Frontal cortex (tissue), 4 donors: ENCODE measurements around the gene ADGRA1. TPM values are rescaled to one million over a fixed set of nuclear protein-coding genes. Genes with fewer than 3 reads are reported as not detected.
"Not testable (repeated sequence)": the region's sequence is repeated elsewhere in the genome, so short reads cannot be mapped to it uniquely, and the experiment has no call there.

Experiments used
- DNase-seq, 2 donors: peaks; one replicate each; pipeline ENCODE4 v3.0.0; 2012; ENCODE audit warnings: low spot score in 2 of 2
- FAIRE-seq: peaks from 2 replicates; lab custom pipeline; 2012; peaks lifted over from hg19 to GRCh38; lab: Jason Lieb, UNC
- total RNA-seq: library from RNA; depleted of rRNA; stranded (reverse); fragments of >200 nt; gene quantifications from one replicate; pipeline ENCODE4 v1.2.3, GENCODE V29; 2014
- donor health status: control.
- donor health status: control.
- donor health status: control.

The ADGRA1 gene
- total RNA-seq, 1 donor from 2014 or later, result 2.4 TPM

DNA sequence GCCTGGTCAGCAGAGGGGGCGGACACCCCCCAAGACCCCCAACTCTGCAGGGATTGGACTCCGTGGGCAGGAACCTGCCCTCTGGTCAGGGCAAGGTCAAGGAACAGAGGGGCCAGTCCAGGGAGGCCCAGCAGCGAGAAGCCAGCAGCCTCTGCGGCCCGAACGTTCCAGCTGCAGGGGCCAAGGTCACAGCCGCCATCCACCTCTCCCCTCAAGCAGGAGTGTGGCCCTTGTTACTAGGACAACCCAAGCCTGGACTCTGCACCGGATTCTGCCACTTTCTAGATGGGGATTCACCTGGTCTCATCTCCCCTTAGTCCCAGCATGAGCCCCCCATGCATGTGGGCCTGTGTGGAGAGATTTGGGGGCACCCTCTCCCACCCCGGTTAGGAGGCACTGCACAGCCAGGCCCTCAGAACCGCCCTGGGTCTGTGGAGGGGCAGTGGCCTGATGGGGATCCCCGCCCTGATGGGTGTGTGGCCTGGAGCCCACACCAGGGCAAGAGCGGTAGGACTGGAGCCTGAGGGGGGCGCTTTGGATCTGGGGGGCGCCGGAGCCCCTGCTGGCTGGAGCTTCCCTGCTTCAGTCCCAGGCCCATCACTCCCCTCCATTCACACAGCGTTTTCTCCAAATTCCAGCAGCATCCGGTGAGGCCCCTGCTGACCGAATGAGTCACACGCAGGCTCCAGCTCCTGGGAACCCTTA, 18.1 kb downstream of the ADGRA1 start:
- DNase-seq (no peak), FAIRE-seq (no peak)

DNA sequence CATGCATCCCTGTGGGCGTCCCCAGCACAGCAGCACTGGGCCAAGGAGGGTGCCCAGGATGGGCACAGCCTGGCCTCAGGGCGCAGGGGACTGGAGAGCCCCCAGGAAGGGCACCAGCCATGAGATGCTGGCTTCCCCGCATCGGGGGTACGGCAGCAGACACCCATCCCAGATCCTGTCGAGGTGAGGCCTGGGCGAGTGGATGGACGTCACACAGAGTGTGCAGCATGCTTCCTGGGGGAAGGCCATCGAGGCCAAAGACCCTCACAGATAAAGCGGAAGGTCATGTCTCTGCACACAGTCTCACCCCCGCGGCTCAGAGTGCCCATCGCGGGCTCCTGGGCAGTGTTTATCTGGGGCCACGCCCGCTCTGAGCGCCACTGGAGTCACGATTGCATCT, 18.8 kb downstream of the ADGRA1 start:
- no peak for FAIRE-seq
- no peak for DNase-seq

DNA sequence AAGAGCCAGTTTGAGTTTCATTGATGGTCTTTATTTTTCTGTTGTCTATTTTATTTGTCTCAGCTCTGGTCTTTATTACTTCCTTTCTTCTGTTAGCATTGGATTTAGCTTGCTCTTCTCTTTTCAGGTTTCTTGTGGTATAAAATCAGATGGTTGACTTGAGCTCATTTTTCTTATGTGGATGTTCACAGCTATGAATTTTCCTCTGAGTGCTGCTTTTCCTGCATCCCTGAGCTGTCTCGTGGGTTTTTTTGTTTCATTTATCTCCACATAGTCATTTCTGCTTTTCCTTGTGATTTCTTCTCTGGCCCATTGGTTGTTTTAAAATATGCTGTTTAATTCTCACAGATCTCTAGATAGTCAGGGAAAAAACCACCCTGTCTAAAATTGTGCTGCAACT, 19.7 kb downstream of the ADGRA1 start:
- DNase-seq (no peak), FAIRE-seq (no peak)

- DNase-seq (no peak), FAIRE-seq (no peak)
Observed at GRCh38 chr10:133109711-133110110, 22.0 kb downstream of the ADGRA1 start.

DNA sequence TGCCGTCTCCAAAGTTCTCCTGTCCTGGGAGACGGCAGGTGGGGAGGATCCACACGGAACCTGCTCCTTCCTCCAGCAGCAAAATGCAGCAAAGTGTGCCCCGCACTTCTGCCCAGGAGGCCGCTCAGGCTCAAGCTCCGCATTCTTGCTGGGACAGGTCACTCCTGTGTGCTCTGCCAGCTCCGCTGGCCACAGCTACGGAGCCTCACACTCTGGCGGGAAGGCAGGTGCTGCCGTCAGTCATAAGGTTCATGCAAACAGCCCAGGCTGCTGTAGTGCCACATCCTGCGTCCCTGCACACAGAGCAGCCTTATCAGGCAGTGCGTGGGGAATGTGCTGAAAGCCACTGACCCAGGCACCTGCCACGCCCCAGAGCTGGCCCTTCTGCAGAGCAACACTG, 22.4 kb downstream of the ADGRA1 start:
- DNase-seq (no peak), FAIRE-seq (no peak)

GRCh38 chr10:133110609-133111275, 23.0 kb downstream of the ADGRA1 start:
- no peak for FAIRE-seq
- no peak for DNase-seq

DNA sequence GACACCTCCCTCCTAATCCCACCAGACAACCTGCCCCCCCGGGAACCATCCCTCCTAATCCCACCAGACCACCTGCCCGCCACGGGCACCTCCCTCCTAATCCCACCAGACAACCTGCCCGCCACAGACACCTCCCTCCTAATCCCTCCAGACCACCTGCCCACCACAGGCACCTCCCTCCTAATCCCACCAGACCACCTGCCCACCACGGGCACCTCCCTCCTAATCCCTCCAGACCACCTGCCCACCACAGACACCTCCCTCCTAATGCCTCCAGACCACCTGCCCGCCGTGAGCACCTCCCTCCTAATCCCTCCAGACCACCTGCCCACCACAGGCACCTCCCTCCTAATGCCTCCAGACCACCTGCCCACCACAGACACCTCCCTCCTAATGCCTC, 23.9 kb downstream of the ADGRA1 start:
- not testable (repeated sequence) for FAIRE-seq, DNase-seq

- DNase-seq, result no peak
- no peak for FAIRE-seq
Observed at GRCh38 chr10:133113146-133113830, 25.6 kb downstream of the ADGRA1 start.

- DNase-seq (no peak), FAIRE-seq (no peak)
Observed at GRCh38 chr10:133113847-133114246, 26.1 kb downstream of the ADGRA1 start.

DNA sequence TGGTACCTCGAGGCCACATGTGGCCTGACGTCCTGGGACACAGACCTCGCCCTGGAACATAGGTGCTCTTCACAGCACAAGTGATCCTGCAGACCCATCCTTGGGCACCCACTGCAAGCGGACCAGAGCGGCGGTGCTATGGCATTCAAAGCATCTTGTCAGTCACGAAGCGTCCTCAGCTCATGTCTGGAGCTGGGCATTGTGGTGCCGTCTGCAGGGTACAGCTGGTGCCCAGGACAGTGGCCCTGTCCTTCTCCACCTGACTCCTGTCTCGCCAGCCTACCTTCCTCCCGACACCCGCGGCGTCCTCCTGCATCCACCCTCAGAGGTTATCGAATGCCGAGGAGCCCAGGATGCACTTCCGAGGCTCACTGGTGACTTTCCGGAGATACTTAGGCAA, 26.5 kb downstream of the ADGRA1 start:
- no peak for DNase-seq
- no peak for FAIRE-seq

DNA sequence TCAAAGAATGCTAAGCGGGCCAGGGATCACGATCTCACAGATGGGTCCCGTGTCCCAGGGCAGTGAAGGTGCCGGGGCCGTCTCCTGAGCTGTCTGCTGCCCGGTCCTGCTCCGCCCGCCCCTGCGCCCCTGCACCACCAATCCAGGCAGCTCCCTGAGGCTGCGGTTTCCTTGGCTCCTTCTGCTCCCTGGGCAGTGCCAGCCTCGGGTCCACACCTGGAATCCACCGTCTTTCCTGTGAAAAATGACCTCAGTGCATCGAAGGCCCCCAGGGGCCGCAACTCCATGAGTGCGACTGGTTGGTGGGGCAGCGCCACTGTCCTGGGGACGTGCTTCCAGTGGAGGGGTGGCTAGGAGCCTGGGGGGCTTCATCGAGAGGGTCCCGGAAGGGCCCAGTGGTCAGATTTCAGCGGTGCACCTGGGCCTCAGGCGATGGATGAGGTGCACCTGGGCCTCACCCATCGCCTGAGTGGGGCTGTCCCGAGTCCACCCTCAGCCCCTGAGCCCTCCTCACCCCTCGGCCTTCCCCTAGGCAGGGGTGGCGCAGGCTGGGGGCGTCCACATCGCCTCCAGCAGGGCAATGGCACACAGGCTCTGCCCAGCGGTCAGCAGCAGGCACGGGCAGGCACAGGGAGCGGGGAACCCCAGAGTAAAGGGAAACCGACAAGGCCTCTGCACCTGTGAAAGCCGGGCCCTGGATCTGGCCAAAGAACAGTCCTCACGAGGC, 27.2 kb downstream of the ADGRA1 start:
- FAIRE-seq, result no peak
- DNase-seq, result no peak

DNA sequence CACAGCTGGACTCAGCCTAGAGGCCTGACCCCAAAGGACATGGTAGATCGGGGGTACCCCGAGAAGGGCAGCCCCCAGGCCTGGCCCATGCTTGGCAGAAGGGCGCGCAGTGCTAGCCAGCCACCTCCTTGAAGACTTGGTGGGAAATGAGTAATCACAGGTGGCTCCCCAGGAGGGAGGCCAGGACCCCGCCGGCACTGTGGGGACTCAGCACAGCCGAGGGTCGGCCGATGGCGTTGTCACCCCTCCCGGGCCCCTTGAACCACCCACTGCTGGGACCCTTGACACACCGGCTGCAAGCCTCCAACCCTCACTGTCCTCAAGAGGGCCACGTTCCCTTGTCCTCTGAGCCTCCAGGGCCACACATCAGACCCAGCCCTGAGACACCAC, 27.7 kb downstream of the ADGRA1 start:
- FAIRE-seq, result no peak

DNA sequence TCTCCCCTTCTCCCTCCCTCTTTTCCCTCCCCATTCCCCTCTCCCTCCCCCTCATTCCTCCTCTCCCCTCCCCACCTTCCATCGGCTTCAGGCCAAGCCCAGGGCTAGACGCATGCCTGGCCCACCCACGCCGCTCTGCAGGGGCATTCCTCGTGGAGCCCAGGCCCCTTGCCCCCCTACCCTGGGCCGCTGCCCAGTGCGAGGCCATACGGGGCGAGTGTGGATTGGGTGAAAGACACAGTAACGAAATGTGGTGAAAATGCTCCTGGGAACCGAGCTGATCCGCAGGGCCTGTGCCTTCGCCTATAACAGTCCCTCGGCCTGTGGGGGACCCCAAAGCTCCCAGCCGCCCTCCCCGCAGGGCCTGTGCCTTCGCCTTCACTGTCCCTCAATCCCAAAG, 28.3 kb downstream of the ADGRA1 start:
- no peak for DNase-seq
- FAIRE-seq, result no peak

More for the DNA sequence above, 27.7 kb downstream of the ADGRA1 start:
- no peak for DNase-seq

GRCh38 chr10:133116455-133116854, 28.7 kb downstream of the ADGRA1 start:
- FAIRE-seq (no peak), DNase-seq (no peak)

- DNase-seq (no peak), FAIRE-seq (no peak)
Observed at GRCh38 chr10:133117036-133117687, 29.4 kb downstream of the ADGRA1 start.

DNA sequence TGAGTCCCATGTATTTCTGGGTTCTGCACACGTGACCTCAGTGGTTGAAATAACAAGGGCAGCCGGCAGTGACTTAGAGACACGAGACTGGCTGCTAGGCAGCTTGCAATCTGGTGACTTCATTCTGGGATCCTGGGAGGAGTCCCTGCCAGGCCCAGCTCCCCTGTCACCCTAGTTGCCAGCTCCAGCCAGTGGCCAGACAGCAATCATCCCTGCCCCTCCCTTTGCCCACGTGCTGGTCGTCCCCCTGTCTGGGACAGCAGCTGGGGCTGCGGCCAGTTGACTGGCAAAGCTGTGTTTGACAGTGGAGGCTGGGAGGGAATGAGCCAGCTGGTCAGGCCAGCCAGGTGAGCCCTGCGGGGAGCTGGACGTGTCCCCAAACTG, 30.0 kb downstream of the ADGRA1 start:
- no peak for FAIRE-seq
- no peak for DNase-seq

DNA sequence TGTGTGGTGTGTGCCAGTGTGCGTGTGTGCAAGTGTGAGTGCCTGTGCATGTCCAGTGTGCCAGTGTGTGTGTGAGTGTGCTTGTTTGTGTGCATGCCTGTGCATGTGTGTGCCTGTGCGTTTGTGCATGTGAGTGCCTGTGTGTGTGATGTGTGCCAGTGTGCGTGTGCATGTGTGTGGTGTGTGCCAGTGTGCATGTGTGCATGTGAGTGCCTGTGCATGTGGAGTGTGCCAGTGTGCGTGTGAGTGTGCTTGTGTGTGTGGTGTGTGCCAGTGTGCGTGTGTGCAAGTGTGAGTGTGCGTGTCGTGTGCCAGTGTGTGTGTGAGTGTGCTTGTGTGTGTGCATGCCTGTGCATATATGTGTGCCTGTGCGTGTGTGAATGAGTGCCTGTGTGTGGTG, 33.8 kb downstream of the ADGRA1 start:
- DNase-seq (no peak), FAIRE-seq (no peak)

DNA sequence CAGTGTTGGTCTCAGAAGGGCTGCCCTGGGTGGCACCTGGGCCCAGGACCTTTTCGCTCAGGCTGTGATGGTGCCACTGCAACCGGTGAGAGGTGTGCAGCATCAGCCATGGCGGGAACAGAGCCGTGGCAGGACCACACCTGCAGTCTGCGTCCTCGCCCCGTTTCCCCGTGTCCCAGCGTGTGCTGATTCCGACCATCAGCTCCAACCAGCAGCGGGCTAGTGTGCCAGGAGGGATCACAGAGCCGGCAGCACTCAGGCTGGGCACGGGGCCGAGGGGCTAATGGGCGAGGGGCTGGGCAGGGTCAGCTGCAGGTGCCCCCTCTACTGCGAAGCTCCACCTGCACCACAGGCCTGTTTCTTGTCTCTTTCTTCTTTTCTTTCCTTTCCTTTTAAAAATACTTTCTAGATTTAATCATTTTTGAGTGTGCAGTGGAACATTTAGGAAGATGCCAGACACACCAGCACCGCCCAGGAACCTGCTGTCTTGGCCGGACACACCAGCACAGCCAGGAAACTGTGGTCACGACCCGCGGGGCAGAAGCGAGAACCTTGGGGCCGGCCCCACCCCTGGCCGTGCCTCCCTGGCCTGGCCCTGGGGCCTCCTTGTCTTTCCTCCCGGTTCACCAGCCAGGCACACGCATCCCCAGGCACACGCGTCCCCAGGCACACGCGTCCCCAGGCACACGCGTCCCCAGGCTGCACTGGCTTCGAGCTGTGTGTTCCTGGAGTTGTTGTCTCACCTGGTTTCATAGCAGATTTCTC, 34.6 kb downstream of the ADGRA1 start:
- FAIRE-seq, result no peak
- DNase-seq, result no peak

GRCh38 chr10:133123050-133123745, 35.5 kb downstream of the ADGRA1 start:
- FAIRE-seq (no peak), DNase-seq (no peak)
